Activated CD4-positive, alpha-beta T cell treated with anti-CD3 and anti-CD28 coated beads, Interleukin-10, Interleukin-2, amounts not matched to agents 100 ng/mL and 50 ng/mL, durations not matched to agents 16 hours and 8 hours (primary cell): ENCODE results near the gene ITFG1.

Experiments
- DNase-seq: peaks from one replicate; pipeline ENCODE4 v3.0.0-alpha.2; 2020

The ITFG1 gene

DNA sequence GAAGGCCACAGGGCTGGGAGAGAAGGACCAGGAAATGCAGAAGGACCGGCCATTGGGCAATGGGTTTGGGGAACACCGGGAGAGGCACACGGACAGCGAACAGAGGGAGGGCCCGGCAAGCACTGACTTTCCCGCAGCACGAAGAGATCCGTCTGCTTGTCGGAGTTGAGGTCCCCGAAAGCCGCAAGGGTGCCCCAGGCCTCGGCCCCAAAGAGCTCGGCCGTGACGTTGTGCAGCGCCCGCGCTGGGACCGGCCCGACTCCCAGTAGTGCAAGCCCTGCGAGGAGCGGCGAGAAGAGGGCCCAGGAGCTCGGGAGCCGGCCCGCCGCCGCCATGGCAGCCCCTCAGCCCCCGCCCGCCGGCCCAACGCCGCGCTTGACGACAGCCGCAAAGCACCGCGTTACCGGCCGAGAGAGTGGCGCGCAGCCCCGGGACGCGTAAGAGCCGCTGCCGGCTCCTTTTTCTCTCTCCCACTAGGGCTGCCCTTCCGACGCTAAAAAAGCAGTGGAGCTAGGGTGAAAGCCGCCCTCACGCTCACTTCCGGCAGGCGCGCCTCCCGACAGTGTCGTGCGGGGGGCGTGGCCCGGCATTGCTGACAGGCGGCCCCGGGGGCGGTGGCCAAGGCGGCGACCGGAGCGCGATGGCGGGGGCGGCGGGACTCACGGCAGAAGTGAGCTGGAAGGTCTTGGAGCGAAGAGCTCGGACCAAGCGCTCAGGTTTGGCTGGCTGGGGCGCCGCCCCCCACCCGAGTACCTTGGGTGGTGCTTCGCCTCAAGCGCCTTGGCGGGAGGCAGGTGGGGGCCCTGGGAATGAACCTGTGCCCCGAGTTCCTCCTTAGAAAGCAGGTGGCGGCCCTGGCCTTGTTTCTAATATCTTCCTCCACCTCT is at the start of gene ITFG1, which contains the start of gene PHKB:
TSS of gene ITFG1 (minus strand) at position 353 of the 887 bp plus-strand sequence. CDS start at position 335, 18 bp downstream.
TSS of gene PHKB (plus strand) at position 621 of the 887 bp plus-strand sequence. CDS start at position 641, 20 bp downstream.
- peak; percentile 96 for DNase-seq

DNA sequence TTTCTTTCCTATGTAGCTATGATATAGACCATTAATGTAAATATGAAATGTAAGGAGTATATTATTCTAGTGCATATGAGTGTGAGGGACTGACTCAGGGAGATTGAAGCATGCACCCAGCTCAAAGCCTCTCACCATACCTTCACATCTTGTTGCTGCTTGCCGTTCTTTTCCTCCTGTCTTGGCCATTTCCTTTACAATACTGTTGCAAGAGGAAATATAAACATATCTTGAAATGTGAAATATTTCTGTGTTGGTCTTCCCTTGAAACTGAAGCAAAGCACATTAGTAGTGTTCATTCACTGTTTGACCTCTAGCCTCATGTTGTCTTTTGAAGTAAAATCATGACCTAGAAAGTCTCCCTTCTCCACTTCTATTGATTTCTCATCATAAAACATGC is 46.8 kb upstream of the ITFG1 start:
- DNase-seq, result no peak

- DNase-seq, result no peak
These were observed 45.9 kb upstream of the ITFG1 start for GRCh38 chr16:47506800-47507199.

DNA sequence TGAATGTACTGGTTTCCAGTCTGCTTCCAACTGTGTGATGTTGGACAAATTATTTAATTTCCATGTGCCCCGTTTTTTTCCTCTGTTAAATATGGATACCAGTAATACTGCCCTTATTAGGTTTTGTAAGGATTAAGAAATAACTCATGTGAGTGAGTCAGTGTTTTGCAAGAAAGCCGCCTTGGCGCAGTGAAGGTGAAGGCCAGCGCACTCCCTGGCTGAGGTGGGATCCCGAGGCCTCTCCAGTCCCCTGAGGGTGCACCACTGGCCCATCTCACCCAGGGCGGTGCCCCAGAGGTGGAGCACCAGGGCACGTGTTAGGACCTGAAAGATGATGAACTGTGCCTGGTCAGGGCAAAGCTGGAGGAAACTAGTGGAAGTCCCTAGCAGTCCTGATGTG is 43.7 kb upstream of the ITFG1 start:
- no peak for DNase-seq

- DNase-seq, result no peak
These were observed 43.1 kb upstream of the ITFG1 start for GRCh38 chr16:47503936-47504335.

DNA sequence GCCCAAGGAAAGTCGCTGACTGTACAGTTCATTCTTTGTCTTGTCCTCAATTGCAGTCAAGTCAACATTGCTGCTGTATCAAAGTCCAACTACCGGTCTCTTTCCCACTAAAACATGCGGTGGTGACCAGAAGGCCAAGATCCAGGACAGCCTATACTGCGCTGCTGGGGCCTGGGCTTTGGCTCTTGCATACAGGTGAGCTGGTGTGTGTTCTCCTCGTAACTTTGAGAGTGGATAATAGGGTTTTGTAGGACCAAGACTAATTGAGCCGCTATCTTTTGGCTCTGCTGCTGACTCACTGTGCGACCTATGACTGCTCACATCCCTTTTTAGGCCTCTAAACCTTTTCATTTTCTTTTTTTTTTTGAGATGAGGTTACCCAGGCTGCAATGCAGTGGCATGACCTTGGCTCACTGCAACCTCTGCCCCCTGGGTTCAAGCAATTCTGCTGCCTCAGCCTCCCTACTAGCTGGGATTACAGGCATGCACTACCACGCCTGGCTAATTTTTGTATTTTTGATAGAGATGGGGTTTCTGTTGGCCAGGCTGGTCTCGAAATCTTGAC is 38.9 kb upstream of the ITFG1 start:
- no peak for DNase-seq

DNA sequence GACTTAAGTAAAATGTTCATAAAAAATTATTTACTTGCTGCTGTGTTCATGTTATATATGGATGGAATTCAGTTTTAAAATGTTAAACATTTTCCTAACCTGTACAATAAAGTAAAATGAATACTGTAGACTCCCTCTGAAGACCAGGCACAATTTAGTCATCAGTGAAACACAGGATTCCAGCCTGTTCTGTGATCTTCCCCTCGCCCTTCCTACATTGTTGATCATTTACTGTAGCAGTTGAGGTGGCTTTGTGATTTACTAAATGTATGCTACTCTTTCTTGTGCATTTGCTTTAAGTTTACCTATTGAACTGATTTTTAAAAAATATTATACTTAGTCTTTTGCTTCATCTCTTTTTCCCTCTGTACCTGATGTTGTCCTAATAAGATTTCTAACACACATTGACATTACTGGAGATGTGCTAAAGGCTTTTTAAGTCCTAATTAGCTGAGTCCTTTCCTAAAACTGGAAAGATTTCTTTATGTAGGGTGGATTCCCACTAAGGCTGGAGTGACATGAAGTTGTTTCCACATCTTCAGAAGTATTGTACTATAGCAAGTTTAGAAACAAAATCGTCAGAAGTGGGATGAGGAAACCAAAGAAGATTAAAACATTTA is 38.3 kb upstream of the ITFG1 start:
- DNase-seq, result no peak

- no peak for DNase-seq
These were observed 32.8 kb upstream of the ITFG1 start for GRCh38 chr16:47493381-47494337.

GRCh38 chr16:47492428-47493377 is 31.8 kb upstream of the ITFG1 start:
- DNase-seq, result no peak

DNA sequence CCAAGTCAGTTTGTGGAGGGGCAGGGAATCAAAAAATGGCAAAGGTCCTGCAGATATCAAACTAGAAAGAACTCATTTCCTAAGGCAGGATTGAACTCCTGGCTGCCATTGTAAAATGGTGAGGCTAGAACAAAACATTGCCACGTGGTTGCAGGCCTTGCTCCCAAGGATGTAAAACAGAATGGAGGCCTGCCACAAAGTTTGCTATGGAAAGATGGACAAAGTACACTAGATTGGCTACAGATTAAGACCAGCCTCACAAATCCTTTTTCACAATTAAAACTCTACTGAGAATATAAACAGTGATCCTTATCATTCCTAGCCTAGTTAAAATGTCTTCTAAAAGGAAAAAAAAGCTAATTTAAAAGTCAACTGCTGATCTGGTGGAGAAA is 31.2 kb upstream of the ITFG1 start:
- no peak for DNase-seq

- no peak for DNase-seq
These were observed 29.6 kb upstream of the ITFG1 start for GRCh38 chr16:47490471-47490870.

- no peak for DNase-seq
These were observed 27.2 kb upstream of the ITFG1 start for GRCh38 chr16:47488051-47488450.

DNA sequence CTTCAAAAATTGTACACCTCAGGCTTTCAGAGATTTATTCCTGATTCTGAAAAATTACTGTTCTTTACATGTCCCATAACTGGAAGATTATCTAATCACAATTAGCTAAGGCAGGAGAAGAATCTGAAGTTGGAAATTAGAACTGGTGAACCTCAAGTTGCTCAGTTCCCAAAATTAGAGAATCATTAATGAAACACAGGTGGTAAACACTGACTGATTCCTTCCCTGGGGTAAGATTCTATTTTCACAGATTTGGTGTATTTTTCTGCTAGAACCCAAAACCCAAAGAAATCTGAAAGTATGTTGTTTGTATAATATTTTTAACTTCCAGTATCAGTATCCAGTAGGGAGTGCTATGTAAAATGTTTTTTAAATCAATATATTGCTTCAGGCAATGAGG is 26.0 kb upstream of the ITFG1 start:
- DNase-seq, result no peak

- no peak for DNase-seq
These were observed 22.8 kb upstream of the ITFG1 start for GRCh38 chr16:47483616-47484015.

- no peak for DNase-seq
These were observed 21.0 kb upstream of the ITFG1 start for GRCh38 chr16:47481698-47482374.

GRCh38 chr16:47480410-47480809 is 19.5 kb upstream of the ITFG1 start:
- DNase-seq, result no peak

DNA sequence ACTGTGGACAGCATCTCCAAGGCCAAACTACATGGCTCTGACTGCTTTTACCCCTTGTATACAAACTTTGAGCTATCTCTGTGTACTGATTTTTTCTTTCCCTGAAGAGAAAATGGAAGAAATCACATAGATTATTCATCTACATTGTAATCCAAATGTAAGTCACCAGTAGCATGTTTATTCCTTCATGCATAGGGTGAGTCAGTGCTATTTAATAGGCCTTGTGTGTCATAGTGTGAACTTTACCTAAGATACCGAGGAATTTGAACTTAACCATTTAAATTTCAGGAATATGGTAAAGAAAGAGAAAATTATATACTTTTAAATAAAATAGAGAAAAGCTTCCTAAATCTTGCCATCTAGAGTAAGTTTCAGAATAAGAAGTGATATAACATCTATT is 16.8 kb upstream of the ITFG1 start:
- no peak for DNase-seq

DNA sequence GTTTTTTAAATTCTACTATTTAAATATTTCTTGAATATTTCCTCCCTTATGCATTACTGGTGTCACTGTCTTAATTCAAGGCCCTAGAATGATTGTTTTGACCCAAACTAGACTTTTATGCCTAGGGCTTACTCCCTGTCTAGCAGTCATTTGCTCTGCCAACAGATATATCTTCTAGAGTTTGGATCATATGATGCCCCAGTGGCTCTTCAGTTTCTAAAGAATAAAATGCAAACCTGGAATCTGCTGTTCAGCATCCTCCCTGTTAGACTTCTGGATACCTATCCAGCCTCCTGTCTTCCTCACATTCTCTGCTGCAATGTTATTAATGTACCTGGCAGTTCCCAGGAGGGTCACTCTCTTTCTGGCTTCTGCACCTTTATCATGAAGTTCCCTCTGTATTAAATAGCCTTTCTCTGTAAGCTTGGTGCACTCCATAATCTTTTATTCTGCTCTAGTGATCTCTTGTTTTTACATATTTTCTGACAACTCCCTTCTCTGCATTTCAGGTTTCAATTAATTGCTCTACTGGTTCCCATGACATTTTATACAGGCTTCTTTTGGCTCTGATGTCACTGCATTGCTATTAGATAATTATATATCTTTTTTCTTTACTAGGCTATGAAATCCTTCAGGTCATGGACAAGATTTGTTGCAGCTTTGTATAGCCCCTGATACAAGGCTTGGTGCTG is 15.9 kb upstream of the ITFG1 start:
- DNase-seq, result no peak

DNA sequence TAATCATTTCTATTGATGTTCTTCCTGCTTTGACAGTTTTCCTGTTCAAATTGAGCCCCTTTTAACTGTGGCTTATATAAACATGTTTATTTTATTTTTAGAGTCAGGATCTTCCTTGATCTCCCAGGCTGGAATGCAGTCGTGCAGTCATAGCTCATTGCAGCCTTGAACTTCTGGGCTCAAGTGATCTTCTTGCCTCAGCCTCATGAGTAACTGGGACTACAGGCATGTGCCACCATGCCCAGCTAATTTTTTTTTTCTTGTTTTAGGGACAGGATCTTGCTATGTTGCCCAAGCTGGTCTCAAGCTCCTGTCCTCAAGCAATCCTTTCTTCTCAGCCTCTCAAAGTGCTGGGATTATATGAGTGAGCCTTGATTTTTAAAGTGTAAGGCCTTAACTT is 14.9 kb upstream of the ITFG1 start:
- no peak for DNase-seq

GRCh38 chr16:47473792-47474191 is 12.9 kb upstream of the ITFG1 start:
- DNase-seq, result no peak
